Measurements from ENCODE around the gene ZMYM1. TPM values are rescaled to one million over a fixed set of nuclear protein-coding genes. Genes with fewer than 3 reads are reported as not detected.
A peak's percentile ranks its signal among the peaks of the same experiment; 100 is the strongest.

Gene ZMYM1
- total and polyA plus RNA-seq, 5 donors from 2014 or later, result 6.6 to 16.5 (median 12.8) TPM

DNA sequence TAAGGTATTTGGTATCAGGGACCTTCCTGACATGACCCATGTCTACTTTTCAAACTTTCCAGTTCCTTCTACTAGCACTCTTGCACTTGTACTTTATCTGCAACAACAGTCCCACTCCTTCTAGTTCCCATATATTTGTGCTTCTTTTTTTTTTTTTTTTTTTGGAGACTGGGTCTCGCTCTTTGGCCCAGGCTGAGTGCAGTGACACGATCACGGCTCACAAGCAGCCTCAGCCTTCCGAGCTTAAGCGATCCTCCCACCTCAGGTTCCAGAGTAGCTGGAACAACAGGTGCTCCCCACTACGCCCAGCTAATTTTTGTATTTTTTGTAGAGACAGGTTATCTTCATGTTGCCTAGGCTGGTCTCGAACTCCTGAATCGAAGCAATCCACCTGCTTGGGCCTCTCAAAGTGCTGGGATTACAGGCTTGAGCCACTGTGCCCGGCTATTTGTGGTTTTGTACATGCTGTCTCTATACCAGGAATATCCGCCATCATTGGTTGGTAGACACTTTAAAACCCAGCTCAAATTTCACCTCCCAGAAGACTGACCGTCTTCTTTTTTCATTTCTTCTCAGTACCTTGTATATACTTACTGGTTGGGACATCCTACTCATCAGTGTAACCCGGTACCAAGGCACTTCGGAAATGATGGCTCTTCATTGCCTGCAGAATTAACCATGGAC, 1.1 kb downstream of the ZMYM1 start:
- Mint-ChIP-seq H3K9me3 (peaks cover 0 to 5% (median 0%) of the 10 kb centered on the region in 7 donors), H3K27me3 (peaks cover 14% of the 10 kb centered on the region), H3K4me3 (peak overlapping the region; percentile 94 to 99 (median 99)), H3K27ac (peak overlapping the region; percentile 79 to 100 (median 99)), H3K4me1 (peaks cover 9 to 55% (median 26%) of the 10 kb centered on the region in 4 donors), H3K36me3 (peaks cover 10% of the 10 kb centered on the region)
- ATAC-seq (ENCODE audit: low read depth in 2 of 2), result no peak
- no peak for DNase-seq
- peaks cover 2% of the 10 kb centered on the region for H3K36me3 ChIP-seq (ENCODE audit: control insufficient read depth, insufficient read depth, low read length)
- no peak overlapping the region for H3K27ac ChIP-seq (ENCODE audit: insufficient read depth, low read length, poor library complexity, severe bottlenecking)
- H3K9me3 ChIP-seq (ENCODE audit: control insufficient read depth in 2 of 2, low read length in 2 of 2), result no peaks in the 10 kb centered on the region
- H3K4me1 ChIP-seq (ENCODE audit: control insufficient read depth, insufficient read depth, low read length, poor library complexity, severe bottlenecking), result peaks cover 16% of the 10 kb centered on the region
- H3K4me3 ChIP-seq (ENCODE audit: low read depth, low read length), result peak overlapping the region; percentile 86
- H3K27me3 ChIP-seq (ENCODE audit: control insufficient read depth, insufficient read depth, low read length), result no peaks in the 10 kb centered on the region

DNA sequence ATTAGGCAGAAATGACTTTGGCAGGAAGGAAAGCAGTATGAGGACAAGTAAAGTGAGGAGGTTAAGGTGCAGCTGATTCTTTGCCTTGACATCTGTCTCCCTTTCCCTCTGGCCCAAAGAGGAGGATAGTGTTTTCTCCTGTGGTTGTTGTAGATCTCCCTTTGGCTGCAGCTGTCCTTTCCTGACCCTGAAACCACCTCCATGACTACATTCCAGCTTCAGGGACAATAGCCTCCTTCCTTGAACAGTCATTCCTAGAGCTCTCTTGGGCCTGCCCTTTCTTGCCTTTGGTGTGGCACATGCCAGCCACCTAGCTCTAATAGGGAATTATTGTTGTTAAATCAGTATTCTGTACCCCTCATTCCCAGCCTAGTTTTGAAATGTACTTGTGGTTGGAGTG, 6.2 kb downstream of the ZMYM1 start:
- peaks cover 5 to 42% (median 24%) of the 10 kb centered on the region in 4 donors for H3K4me1 Mint-ChIP-seq
- peak overlapping the region in 1 of 4 donors; percentile 63 for H3K4me3 Mint-ChIP-seq
- H3K9me3 Mint-ChIP-seq, result peaks cover 0 to 2% (median 0%) of the 10 kb centered on the region in 7 donors
- no peaks in the 10 kb centered on the region for H3K27me3 Mint-ChIP-seq
- peak overlapping the region in 1 of 3 donors; percentile 58 for H3K27ac Mint-ChIP-seq
- Histone ChIP-seq H3K36me3 (ENCODE audit: control insufficient read depth, insufficient read depth, low read length) (peaks cover 2% of the 10 kb centered on the region), H3K27ac (ENCODE audit: insufficient read depth, low read length, poor library complexity, severe bottlenecking) (no peak overlapping the region), H3K4me3 (ENCODE audit: low read depth, low read length) (no peak overlapping the region), H3K4me1 (ENCODE audit: control insufficient read depth, insufficient read depth, low read length, poor library complexity, severe bottlenecking) (peaks cover 7% of the 10 kb centered on the region), H3K27me3 (ENCODE audit: control insufficient read depth, insufficient read depth, low read length) (no peaks in the 10 kb centered on the region), H3K9me3 (ENCODE audit: control insufficient read depth in 2 of 2, low read length in 2 of 2) (no peaks in the 10 kb centered on the region)
- no peak for DNase-seq
- H3K36me3 Mint-ChIP-seq, result peaks cover 10% of the 10 kb centered on the region
- no peak for ATAC-seq (ENCODE audit: low read depth in 2 of 2)

DNA sequence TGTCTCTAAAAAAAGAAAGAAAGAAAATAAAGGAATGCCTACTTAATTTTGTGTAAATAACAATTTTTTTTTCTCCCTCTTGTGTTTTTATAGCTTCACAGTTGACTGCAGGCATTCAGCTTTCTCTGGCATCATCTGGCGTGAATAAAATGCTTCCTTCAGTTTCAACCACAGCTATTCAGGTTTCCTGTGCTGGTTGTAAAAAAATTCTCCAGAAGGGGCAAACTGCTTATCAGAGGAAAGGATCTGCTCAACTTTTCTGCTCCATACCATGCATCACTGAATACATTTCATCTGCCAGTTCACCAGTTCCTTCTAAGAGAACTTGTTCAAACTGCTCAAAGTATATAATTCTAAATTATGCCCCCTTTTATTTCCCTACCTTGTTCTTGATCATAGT, 18.0 kb downstream of the ZMYM1 start:
- Histone ChIP-seq H3K9me3 (ENCODE audit: control insufficient read depth in 2 of 2, low read length in 2 of 2) (no peaks in the 10 kb centered on the region), H3K27ac (ENCODE audit: insufficient read depth, low read length, poor library complexity, severe bottlenecking) (no peak overlapping the region), H3K36me3 (ENCODE audit: control insufficient read depth, insufficient read depth, low read length) (peaks cover 58% of the 10 kb centered on the region), H3K4me3 (ENCODE audit: low read depth, low read length) (no peak overlapping the region), H3K27me3 (ENCODE audit: control insufficient read depth, insufficient read depth, low read length) (no peaks in the 10 kb centered on the region), H3K4me1 (ENCODE audit: control insufficient read depth, insufficient read depth, low read length, poor library complexity, severe bottlenecking) (no peaks in the 10 kb centered on the region)
- Mint-ChIP-seq H3K4me1 (peaks cover 0 to 3% (median 1%) of the 10 kb centered on the region in 4 donors), H3K9me3 (no peaks in the 10 kb centered on the region), H3K27ac (no peak overlapping the region), H3K36me3 (peaks cover 34% of the 10 kb centered on the region), H3K4me3 (no peak overlapping the region), H3K27me3 (no peaks in the 10 kb centered on the region)
- DNase-seq, result no peak
- ATAC-seq (ENCODE audit: low read depth in 2 of 2), result no peak

DNA sequence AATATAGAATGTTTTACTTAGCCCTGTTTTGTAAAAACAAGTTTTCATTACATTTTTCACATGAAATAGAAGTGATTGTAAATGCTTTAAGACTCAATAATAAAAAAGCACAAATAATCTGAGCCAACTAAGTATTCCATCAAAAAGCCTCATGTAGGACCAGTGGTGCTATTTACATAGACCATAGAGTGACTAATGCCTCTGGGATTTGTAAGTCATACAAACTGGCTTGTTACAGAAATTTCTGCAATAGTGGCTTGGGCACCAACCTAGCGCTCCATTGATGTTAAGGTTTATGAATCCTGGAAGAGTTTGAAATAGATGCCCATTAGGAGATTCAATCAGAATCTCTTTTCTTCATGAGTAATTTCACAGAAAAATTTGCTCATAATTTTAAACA, 31.9 kb downstream of the ZMYM1 start:
- ATAC-seq (ENCODE audit: low read depth in 2 of 2), result no peak
- Mint-ChIP-seq H3K4me1 (peaks cover 4 to 10% (median 7%) of the 10 kb centered on the region in 4 donors), H3K27me3 (no peaks in the 10 kb centered on the region), H3K36me3 (peaks cover 23% of the 10 kb centered on the region), H3K4me3 (no peak overlapping the region), H3K27ac (no peak overlapping the region), H3K9me3 (no peaks in the 10 kb centered on the region)
- H3K4me1 ChIP-seq (ENCODE audit: control insufficient read depth, insufficient read depth, low read length, poor library complexity, severe bottlenecking), result no peaks in the 10 kb centered on the region
- H3K9me3 ChIP-seq (ENCODE audit: control insufficient read depth in 2 of 2, low read length in 2 of 2), result no peaks in the 10 kb centered on the region
- no peaks in the 10 kb centered on the region for H3K27me3 ChIP-seq (ENCODE audit: control insufficient read depth, insufficient read depth, low read length)
- H3K27ac ChIP-seq (ENCODE audit: insufficient read depth, low read length, poor library complexity, severe bottlenecking), result no peak overlapping the region
- no peak overlapping the region for H3K4me3 ChIP-seq (ENCODE audit: low read depth, low read length)
- H3K36me3 ChIP-seq (ENCODE audit: control insufficient read depth, insufficient read depth, low read length), result peaks cover 5% of the 10 kb centered on the region
- DNase-seq, result no peak

DNA sequence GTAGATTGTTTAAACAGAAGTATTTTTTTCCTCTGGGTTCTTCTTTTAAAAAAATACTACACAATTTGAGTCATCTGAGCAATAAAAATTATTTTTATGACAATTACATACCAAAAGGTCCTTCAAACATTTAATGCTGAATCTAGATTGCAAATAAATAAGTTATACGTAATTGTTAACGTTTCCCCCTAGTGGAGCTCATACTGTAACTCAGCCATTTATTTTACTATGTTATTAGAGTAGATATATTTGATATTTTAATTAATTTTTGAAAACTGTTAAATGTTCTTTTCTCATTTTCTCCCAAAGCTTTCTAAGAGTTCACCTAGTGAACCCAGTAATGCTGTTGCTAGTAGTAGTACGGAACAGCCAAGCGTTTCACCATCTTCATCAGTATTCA, 33.5 kb downstream of the ZMYM1 start:
- peaks cover 5% of the 10 kb centered on the region for H3K36me3 ChIP-seq (ENCODE audit: control insufficient read depth, insufficient read depth, low read length)
- H3K4me3 ChIP-seq (ENCODE audit: low read depth, low read length), result no peak overlapping the region
- no peaks in the 10 kb centered on the region for H3K27me3 ChIP-seq (ENCODE audit: control insufficient read depth, insufficient read depth, low read length)
- Mint-ChIP-seq H3K4me1 (peaks cover 4 to 10% (median 7%) of the 10 kb centered on the region in 4 donors), H3K36me3 (peaks cover 23% of the 10 kb centered on the region), H3K4me3 (no peak overlapping the region), H3K27me3 (no peaks in the 10 kb centered on the region), H3K27ac (no peak overlapping the region), H3K9me3 (peaks cover 0 to 1% (median 0%) of the 10 kb centered on the region in 7 donors)
- no peak for ATAC-seq (ENCODE audit: low read depth in 2 of 2)
- no peak for DNase-seq
- H3K9me3 ChIP-seq (ENCODE audit: control insufficient read depth in 2 of 2, low read length in 2 of 2), result no peaks in the 10 kb centered on the region
- H3K27ac ChIP-seq (ENCODE audit: insufficient read depth, low read length, poor library complexity, severe bottlenecking), result no peak overlapping the region
- no peaks in the 10 kb centered on the region for H3K4me1 ChIP-seq (ENCODE audit: control insufficient read depth, insufficient read depth, low read length, poor library complexity, severe bottlenecking)

DNA sequence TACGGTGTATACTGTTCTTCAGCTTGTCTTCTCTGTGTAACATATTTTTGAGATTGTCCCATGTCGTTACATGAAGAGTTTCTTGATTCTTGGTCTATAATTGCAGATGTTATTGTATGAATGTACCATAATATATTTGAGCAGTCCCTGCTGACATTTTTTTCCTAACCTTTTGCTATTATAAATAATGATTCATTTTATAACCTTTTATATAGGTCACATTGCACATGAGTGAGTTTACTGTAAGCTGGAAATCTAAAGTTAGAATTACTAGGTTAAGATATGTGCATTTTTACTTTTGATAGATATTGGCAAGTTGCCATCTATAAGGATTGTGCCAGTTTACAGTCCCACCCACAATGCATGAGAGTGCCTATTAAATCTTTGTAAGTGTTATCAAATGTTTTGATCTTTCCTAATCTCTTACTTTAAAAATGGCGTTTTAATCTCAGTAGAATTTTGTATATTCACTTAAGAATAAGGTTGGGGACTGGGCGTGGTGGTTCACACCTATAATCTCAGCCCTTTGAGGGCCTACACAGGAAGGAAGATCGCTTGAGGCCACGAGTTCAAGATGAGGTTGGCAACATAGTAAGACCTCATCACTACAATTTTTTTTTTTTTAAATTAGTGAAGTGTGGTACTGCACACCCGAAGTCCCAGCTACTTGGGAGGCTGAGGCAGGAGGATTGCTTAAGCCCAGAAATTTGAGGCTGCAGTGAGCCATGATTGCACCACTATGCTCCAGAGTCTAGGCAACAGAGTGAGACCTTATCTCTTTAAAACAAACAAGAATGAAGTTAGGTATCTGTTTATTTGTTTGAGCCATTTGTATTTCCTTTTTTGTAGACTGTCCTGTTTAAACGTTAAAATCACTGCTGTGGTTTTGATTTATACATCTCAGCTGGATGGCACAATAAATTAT, 36.5 kb downstream of the ZMYM1 start:
- H3K27me3 Mint-ChIP-seq, result peaks cover 9% of the 10 kb centered on the region
- H3K27me3 ChIP-seq (ENCODE audit: control insufficient read depth, insufficient read depth, low read length), result no peaks in the 10 kb centered on the region
- no peak overlapping the region for H3K27ac ChIP-seq (ENCODE audit: insufficient read depth, low read length, poor library complexity, severe bottlenecking)
- H3K36me3 Mint-ChIP-seq, result peaks cover 23% of the 10 kb centered on the region
- peaks cover 4 to 14% (median 11%) of the 10 kb centered on the region in 4 donors for H3K4me1 Mint-ChIP-seq
- peaks cover 5% of the 10 kb centered on the region for H3K36me3 ChIP-seq (ENCODE audit: control insufficient read depth, insufficient read depth, low read length)
- no peak overlapping the region for H3K4me3 ChIP-seq (ENCODE audit: low read depth, low read length)
- no peak overlapping the region for H3K27ac Mint-ChIP-seq
- peaks cover 0 to 1% (median 0%) of the 10 kb centered on the region in 7 donors for H3K9me3 Mint-ChIP-seq
- no peaks in the 10 kb centered on the region for H3K9me3 ChIP-seq (ENCODE audit: control insufficient read depth in 2 of 2, low read length in 2 of 2)
- peak in 1 of 3 donors; percentile 32 for DNase-seq
- ATAC-seq (ENCODE audit: low read depth in 2 of 2), result no peak
- H3K4me1 ChIP-seq (ENCODE audit: control insufficient read depth, insufficient read depth, low read length, poor library complexity, severe bottlenecking), result peaks cover 2% of the 10 kb centered on the region
- peak overlapping the region in 1 of 4 donors; percentile 36 for H3K4me3 Mint-ChIP-seq

DNA sequence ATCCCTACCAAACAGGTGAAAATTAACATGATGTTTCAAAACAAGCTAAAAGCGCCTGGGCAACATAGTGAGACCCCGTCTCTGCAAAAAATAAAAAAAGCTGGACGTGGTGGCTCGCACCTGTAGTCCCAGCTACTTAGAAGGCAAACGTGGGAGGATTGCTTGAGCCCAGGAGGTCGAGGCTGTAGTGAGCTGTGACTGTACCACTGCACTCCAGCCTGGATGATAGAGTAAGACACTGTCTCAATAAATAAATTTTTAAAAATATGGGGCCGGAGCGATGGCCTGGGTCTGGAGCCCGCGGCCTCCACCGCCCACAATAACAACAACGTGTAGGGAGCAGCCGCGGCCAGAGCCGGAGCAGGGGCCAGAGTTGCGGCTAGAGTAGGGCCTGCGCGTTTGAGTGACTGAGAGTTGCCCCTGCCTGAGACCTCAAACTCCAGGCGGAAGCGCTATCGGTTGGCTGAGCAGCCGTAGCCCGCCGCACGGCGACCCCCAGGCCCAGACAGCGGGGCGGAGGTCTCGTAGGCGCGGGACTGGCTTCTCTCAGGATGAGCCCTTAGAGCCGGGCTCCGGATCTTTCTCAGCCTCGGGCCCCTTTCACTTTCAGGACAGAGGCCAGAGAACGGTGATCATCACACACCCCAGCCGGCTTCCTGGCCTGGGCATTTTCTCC, 41.4 kb downstream of the ZMYM1 start:
- H3K4me3 Mint-ChIP-seq, result no peak overlapping the region
- peak in 1 of 2 donors; percentile 39 for ATAC-seq (ENCODE audit: low read depth in 2 of 2)

More for the DNA sequence above, 41.4 kb downstream of the ZMYM1 start:
- Mint-ChIP-seq H3K4me1 (peaks cover 0 to 14% (median 9%) of the 10 kb centered on the region in 4 donors), H3K27ac (no peak overlapping the region), H3K9me3 (peaks cover 0 to 3% (median 0%) of the 10 kb centered on the region in 7 donors), H3K27me3 (peaks cover 25% of the 10 kb centered on the region), H3K36me3 (peaks cover 3% of the 10 kb centered on the region)
- Histone ChIP-seq H3K4me3 (ENCODE audit: low read depth, low read length) (no peak overlapping the region), H3K36me3 (ENCODE audit: control insufficient read depth, insufficient read depth, low read length) (peaks cover 3% of the 10 kb centered on the region), H3K27ac (ENCODE audit: insufficient read depth, low read length, poor library complexity, severe bottlenecking) (no peak overlapping the region), H3K9me3 (ENCODE audit: control insufficient read depth in 2 of 2, low read length in 2 of 2) (no peaks in the 10 kb centered on the region), H3K27me3 (ENCODE audit: control insufficient read depth, insufficient read depth, low read length) (no peaks in the 10 kb centered on the region), H3K4me1 (ENCODE audit: control insufficient read depth, insufficient read depth, low read length, poor library complexity, severe bottlenecking) (peaks cover 5% of the 10 kb centered on the region)
- no peak for DNase-seq
